Measurements from ENCODE around the gene NFKBIA.
"Not testable (repeated sequence)": the region's sequence is repeated elsewhere in the genome, so short reads cannot be mapped to it uniquely, and the experiment has no call there.

DNA sequence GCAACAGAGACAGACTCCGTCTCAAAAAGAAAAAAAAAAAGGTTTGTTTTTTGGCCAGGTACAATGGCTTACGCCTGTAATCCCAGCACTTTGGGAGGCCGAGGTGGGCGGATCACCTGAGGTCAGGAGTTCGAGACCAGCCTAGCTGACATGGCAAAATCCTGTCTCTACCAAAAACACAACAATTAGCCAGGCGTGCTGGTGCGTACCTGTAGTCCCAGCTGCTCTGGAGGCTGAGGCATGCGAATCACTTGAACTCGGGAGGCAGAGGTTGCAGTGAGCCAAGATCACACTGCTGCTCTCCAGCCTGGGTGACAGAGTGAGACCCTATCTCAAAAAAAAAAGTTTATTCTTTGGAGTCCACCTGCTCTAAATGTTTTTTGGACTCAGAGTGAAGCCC, 33.9 kb upstream of the NFKBIA start:
- not testable (repeated sequence) for TF ChIP-seq MAFK (IDR thresholded peaks at IDR 0.05; ENCODE audit: low read depth, low read length)
- TF ChIP-seq, protein P1, sequence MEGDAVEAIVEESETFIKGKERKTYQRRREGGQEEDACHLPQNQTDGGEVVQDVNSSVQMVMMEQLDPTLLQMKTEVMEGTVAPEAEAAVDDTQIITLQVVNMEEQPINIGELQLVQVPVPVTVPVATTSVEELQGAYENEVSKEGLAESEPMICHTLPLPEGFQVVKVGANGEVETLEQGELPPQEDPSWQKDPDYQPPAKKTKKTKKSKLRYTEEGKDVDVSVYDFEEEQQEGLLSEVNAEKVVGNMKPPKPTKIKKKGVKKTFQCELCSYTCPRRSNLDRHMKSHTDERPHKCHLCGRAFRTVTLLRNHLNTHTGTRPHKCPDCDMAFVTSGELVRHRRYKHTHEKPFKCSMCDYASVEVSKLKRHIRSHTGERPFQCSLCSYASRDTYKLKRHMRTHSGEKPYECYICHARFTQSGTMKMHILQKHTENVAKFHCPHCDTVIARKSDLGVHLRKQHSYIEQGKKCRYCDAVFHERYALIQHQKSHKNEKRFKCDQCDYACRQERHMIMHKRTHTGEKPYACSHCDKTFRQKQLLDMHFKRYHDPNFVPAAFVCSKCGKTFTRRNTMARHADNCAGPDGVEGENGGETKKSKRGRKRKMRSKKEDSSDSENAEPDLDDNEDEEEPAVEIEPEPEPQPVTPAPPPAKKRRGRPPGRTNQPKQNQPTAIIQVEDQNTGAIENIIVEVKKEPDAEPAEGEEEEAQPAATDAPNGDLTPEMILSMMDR (IDR thresholded peaks at IDR 0.05; ENCODE audit: control extremely low read depth in 1 of 3, insufficient read depth in 1 of 3, low read depth in 1 of 3, low read length in 3 of 3): not testable (repeated sequence)

Measured in H1 (cell line).